ENCODE measurements around the gene ATP5PF.
A peak's percentile ranks its signal among the peaks of the same experiment; 100 is the strongest.
"Not testable (repeated sequence)": the region's sequence is repeated elsewhere in the genome, so short reads cannot be mapped to it uniquely, and the experiment has no call there.

Gene ATP5PF, protein sequence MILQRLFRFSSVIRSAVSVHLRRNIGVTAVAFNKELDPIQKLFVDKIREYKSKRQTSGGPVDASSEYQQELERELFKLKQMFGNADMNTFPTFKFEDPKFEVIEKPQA

DNA sequence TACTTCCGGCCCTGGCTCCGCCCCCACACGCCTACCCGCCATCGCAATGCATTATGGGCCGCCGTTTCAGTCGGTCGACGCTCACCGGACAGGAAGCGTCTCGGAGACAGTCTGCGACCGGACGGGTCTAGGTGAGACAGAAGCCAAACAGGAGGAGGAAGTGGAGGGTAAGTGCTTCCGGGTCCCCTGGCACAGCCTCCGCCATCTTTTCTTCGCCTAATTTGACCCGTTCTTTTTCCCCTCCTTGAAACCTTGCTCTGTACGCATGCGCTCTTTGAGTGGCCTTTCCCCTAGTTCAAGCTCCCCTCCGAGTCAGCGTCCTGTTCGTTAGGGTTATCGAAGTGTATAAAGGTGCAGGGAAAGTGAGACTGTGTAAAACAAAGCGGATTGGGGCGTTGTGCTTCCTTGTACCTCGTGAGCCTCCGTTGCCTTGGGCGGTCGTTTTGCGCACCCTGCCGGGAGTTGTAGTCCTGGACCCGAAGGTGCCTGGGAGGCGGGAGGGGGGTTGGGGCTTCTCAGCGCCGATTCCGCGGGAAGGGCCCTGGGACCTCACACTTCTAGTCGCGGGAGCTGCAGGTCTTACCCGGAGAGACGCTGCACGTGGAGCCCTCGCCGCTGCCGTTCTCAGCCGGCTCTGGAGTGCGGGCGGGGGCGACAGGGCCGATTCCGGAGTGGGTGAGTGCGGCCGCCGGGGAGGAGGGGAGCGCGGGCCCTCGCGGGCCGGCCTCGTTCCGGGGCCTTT, at the start of gene ATP5PF, which contains the start of gene GABPA:
TSS of gene ATP5PF (minus strand) at position 1 of the 742 bp plus-strand sequence. CDS start 5,110 bp downstream, outside the sequence.
TSS of gene GABPA (plus strand) at position 69 of the 742 bp plus-strand sequence. CDS start 6,627 bp downstream, outside the sequence.
- peak; percentile 98 for DNase-seq

DNA sequence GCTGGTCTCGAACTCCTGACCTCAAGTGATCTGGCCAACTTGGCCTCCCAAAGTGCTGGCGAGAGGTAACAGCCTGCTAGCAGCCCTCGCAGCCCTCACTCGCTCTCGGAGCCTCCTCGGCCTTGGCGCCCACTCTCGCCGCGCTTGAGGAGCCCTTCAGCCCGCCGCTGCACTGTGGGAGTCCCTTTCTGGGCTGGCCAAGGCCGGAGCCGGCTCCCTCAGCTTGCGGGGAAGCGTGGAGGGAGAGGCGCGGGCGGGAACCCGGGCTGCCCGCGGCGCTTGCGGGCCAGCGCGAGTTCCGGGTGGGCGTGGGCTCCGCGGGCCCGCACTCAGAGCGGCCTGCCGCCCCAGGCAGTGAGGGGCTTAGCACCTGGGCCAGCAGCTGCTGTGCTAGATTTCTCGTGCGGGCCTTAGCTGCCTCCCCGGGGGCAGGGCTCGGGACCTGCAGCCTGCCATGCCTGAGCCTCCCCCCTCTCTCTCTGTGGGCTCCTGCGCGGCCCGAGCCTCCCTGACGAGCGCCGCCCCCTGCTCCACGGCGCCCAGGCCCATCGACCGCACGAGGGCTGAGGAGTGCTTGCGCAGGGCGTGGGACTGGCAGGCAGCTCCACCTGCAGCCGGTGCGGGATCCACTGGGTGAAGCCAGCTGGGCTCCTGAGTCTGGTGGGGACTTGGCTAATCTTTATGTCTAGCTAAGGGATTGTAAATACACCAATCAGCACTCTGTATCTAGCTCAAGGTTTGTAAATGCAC, 43.6 kb upstream of the ATP5PF start:
- not testable (repeated sequence) for DNase-seq

- DNase-seq = no peak
These were observed 41.7 kb upstream of the ATP5PF start for GRCh38 chr21:25776440-25776839.

DNA sequence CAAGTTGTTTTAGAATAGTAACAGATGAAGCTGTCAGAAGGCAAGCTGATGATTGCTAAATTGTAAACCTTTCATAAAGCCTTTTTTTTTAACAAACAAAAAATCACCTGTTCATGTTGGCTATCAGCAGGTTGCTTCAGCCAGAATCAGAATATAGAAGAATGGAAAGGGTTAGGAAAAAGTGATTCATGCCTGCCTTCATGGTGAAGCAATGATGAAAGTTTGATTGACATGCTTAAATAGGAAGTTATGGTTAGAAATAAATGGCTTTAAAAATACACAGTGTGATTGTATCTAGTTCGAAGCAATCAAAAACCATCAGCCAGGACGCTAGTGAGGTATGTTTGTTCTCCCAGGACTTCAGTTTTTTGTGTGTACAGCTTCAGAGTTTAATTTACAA, 38.0 kb upstream of the ATP5PF start:
- no peak for DNase-seq

- DNase-seq = no peak
These were observed 33.2 kb upstream of the ATP5PF start for GRCh38 chr21:25767921-25768320.

GRCh38 chr21:25764065-25764464, 29.4 kb upstream of the ATP5PF start:
- no peak for DNase-seq

GRCh38 chr21:25760677-25761076, 26.0 kb upstream of the ATP5PF start:
- no peak for DNase-seq

GRCh38 chr21:25760061-25760460, 25.4 kb upstream of the ATP5PF start:
- no peak for DNase-seq

DNA sequence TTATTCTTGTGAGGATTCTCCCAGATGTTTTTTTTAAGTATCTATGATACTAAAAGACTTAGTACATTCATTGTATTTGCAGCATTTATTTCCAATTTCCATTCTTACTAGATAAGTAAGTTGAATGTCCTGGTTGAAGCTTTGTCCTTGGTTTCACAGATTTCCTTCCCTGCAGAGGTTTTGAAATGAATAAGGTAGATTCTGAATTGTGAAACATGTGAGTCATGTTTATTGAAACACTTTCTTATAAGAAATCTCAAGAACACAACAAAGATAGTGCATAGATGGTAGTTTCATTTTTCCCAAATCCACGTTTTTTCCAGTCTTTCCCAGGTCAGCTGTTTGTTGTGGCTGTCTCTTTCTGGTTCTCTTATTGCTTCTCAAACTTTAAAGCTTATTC, 24.9 kb upstream of the ATP5PF start:
- DNase-seq = no peak

- no peak for DNase-seq
These were observed 22.8 kb upstream of the ATP5PF start for GRCh38 chr21:25757531-25757930.

- DNase-seq = no peak
These were observed 21.7 kb upstream of the ATP5PF start for GRCh38 chr21:25756190-25756932.

DNA sequence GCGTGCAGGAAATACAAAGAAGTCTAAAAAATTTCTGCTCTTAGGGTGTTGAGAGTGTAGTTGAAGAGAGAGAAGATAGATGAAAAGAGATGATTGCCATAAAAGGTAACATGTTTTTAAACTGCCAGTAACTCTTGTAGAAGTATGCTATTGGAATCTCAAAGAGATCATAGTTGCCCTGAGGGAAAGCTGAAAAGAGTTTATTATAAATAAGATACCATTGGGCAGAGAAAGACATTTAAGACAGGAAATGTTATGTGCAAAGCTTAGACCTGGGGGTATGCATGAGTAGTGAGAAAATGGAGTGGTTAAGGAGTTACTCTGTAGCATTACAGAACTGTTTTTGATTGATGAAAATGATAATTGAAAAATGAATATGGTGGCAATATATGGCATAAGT, 17.7 kb upstream of the ATP5PF start:
- DNase-seq = no peak

DNA sequence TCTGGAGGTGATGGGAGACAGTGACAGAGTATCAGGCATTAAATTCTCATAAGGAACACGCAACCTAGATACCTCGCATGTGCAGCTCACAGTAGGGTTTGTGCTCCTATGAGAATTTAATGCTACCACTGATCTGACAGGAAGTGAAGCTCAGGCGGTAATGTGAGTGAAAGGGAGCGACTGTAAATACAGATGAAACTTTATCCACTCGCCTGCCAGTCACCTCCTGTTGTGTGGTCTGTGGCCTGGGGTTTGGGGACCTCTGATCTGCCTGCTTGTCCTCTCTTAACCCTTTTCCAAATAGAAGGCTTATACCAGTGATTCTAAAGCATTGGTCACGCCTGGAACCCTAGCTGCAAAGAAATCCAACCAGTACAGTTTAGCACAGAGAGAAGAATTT, 15.4 kb upstream of the ATP5PF start:
- DNase-seq = no peak

GRCh38 chr21:25744854-25745253, 10.2 kb upstream of the ATP5PF start:
- DNase-seq = no peak

DNA sequence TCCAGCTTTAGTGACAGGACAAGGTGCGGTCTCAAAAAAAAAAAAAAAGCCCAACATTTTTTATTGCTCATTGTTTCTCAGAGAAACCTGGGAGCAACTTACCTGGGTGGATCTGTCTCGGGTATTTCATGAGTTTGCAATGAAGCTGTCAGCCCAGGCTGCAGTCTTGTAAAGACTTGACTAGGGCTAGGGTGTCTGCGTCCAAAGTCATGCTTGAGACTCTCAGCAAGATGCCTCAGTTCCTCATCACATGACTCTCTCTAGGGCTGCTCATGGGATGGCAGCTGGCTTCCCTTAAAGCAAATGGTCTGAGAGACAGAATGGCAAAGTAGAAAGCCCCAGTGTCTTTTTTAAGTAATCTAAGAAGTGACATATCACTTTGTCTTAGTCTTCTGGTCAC, 8.2 kb upstream of the ATP5PF start:
- no peak for DNase-seq

GRCh38 chr21:25737421-25737820, 2.7 kb upstream of the ATP5PF start:
- DNase-seq = no peak

DNA sequence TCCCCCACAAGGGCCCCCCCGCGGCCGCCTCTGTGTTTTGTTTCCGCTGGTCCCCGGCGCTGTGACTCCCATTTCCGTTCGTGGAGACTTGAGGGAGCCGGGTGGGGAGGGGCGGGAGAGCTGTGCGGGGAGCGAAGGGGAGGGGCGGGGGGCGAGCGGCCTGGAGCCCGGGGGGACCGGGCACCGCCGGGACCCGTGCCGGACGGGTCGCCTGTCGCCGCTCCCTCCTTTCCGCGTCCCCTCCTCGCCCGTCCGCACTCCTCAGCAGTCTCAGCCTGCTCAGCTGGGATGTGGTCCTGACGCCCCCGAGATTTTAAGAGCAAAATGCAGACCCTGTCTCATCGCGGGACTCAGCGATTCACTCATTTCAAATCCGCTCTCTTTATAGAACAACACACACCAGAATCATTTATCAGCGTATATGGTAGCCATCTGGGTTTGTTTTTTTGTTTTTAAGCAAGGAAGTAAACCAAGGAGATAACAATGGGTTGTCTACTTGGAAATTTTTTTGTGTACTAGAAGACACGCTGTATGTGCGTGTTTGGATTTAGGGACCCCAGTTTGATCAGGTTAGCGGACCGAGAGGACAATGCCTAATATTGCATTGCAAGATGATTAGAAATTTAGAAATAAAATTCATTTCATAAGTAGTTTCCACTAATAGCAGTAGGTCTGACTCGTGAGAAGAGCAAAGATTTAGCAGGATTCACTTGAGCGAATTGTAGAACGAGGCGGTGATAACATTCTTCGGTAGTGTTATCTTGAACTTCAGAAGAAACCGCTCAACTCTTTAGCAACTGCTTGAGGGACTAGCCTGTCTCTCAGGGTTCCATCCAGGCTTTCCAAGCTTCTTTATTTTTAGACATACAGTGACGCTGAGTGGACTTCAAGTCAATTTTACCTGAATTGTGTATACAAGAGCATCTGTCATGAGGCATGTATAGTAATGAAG, 1.2 kb upstream of the ATP5PF start:
- peak; percentile 81 for DNase-seq

DNA sequence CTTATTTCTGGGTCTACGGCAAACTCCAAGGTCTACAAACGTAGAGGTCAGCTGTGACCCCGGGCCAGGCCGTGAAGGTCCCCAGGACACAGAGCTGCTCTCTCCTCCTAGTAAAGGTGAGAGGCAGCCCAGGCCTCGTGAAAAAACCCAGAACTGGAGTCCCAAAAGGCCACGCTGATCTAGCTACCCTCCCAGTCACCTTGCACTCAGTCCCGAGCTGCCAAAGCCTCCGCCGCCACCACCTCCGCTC, 125 bp downstream of the ATP5PF start:
- DNase-seq = no peak

DNA sequence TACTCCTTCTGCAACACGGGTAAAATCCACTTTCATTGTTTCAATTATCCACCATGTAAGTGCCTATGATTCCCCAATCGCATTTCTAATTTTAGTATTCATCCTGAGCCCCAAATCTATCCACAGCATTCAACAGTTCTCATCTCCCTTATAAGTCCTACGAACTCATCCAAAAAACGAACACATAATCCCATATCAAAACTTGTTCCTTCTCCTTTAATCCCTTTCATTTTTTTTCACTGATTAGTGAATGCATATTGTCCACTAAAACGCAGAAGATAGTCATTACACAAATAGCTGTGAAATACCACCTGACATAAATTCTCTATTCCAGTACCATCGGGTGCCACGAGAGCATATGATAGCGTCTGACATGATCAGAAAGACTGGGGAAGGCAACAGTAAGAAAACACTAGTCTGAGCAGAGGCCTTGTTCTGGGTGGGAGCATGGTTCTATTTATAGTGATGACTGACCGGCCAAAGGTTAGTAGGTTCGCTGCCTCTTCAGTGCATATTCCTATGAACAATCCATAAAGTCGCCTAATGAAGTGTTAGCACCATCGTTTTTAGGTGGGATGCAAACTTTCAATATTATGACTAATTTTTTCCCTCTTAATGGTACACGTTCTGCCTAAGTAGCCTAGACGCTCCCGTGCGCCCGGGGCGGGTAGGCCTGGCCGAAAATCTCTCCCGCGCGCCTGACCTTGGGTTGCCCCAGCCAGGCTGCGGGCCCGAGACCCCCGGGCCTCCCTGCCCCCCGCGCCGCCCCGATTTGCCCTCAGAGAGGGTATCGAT, 648 bp downstream of the ATP5PF start:
- DNase-seq = peak; percentile 23

DNA sequence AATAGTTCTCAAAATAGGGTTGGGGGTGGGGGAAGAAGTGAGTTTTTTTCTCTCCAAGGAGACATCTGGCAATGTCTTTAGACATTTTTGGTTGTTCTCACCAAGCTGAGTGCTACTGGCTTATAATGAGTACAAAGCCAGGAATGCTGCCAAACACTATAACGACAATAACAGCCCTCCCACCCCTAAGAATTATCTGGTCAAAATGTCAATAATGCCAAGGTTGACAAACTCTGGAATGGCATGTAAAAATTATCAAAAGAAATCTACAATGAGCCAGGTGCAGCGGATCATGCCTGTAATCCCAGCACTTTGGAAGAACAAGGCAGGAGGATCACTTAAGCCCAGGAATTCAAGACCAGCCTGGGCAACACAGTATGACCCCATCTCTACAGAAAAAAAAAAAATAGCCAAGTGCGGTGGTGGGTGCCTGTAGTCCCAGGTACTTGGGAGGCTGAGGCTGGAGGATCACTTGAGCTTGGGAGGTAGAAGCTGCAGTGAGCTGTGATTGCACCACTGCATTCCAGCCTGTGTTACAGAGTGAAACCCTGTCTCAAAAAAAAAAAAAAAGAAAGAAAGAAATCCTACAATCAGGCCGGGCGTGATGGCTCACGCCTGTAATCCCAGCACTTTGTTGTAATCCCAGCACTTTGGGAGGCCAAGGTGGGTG, 2.5 kb downstream of the ATP5PF start:
- no peak for DNase-seq

DNA sequence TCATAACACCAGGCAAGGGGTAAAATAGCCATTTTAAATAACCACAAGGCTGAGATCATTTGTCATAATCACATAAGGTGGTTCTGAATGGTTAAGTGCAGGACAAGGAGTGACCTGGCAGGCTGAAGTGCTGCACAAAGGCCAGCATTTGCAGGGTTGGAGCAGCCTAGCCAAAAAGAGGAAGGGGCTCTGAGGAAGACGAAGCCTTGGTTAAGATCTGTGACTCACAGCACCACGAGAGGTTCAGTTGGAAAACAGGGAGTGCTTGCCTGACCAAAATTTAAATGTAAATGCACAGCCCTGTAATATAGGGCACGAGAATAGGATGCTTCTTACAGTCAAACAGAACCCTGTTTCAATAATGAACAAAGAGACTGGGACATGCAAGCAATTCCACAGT, 12.1 kb downstream of the ATP5PF start:
- DNase-seq = no peak

Data from HCEC 1CT (cell line).